PC-9 (cell line): Measurements from ENCODE around the gene C12orf57. TPM values are rescaled to one million over a fixed set of nuclear protein-coding genes. Genes with fewer than 3 reads are reported as not detected.

Experiments used
- BruUV-seq: library from RNA; stranded (reverse); fragments of 400-500 nt; replicated peaks from 2 replicates; lab custom pipeline; 2021; lab: Mats Ljungman, UMichigan
- CTCF ChIA-PET: fragments of 300-600 bp; sonication (Branson Sonifier 250); formaldehyde crosslinking; loops from one replicate; lab custom pipeline; 2022; ENCODE audit warnings: antibody characterized with exemption; lab: Charles Lee
- POLR2A ChIA-PET: fragments of 300-600 bp; sonication (Branson Sonifier 250); formaldehyde crosslinking; loops from one replicate; lab custom pipeline; 2022; ENCODE audit warnings: antibody characterized with exemption; ENCODE audit not compliant: unreplicated experiment; lab: Charles Lee
- DNase-seq, 2 experiments: peaks; one replicate each; pipeline versions ENCODE4 v3.0.0 to v3.0.0-alpha.2; 2015 to 2022; ENCODE audit warnings: mixed read lengths in 1 of 2
- H2AFZ ChIP-seq: fragments of 200-600 bp; sonication (generic); 2 replicates; pipeline ENCODE4 v1.8.1; 2017; ENCODE audit warnings: antibody characterized with exemption
- H3F3A ChIP-seq: fragments of 200-600 bp; sonication (generic); 2 replicates; pipeline ENCODE4 v1.8.1; 2017; ENCODE audit warnings: antibody characterized with exemption, mild to moderate bottlenecking, low read depth; ENCODE audit not compliant: insufficient read depth
- H3K27ac ChIP-seq: fragments of 200-600 bp; sonication (generic); 2 replicates; pipeline ENCODE4 v1.6.1; 2016; ENCODE audit warnings: mixed run types
- H3K27me3 ChIP-seq: fragments of 200-600 bp; sonication (generic); 2 replicates; pipeline ENCODE4 v1.6.1; 2016; ENCODE audit warnings: low read depth, mixed run types; ENCODE audit not compliant: insufficient read depth
- H3K36me3 ChIP-seq: fragments of 200-600 bp; sonication (generic); 2 replicates; pipeline ENCODE4 v1.6.1; 2016; ENCODE audit warnings: low read depth, mixed run types
- H3K4me1 ChIP-seq: fragments of 200-600 bp; sonication (generic); replicated peaks from 2 replicates; pipeline ENCODE4 v1.6.1; 2016; ENCODE audit warnings: mixed run types; ENCODE audit not compliant: insufficient read depth
- H3K4me2 ChIP-seq: fragments of 200-600 bp; sonication (generic); 2 replicates; pipeline ENCODE4 v1.6.1; 2017; ENCODE audit warnings: mixed run types
- H3K4me3 ChIP-seq: fragments of 200-600 bp; sonication (generic); 2 replicates; pipeline ENCODE4 v1.6.1; 2016; ENCODE audit warnings: mixed run types
- H3K79me2 ChIP-seq: fragments of 200-600 bp; sonication (generic); 2 replicates; pipeline ENCODE4 v1.6.1; 2017; ENCODE audit warnings: low read depth, mixed run types
- H3K9me2 ChIP-seq: fragments of 200-600 bp; sonication (generic); 2 replicates; pipeline ENCODE4 v1.8.1; 2017; ENCODE audit warnings: mild to moderate bottlenecking; ENCODE audit not compliant: insufficient read depth
- H3K9me3 ChIP-seq: fragments of 200-600 bp; sonication (generic); 2 replicates; pipeline ENCODE4 v1.8.1; 2016; ENCODE audit warnings: low read depth; ENCODE audit not compliant: insufficient read depth
- H4K20me1 ChIP-seq: fragments of 200-600 bp; sonication (generic); 2 replicates; pipeline ENCODE4 v1.8.1; 2017; ENCODE audit not compliant: insufficient read depth
- CTCF ChIP-seq: fragments of 200-600 bp; sonication (generic); conservative IDR thresholded peaks from 2 replicates; pipeline ENCODE4 v1.6.1; 2017; ENCODE audit warnings: mixed run types, antibody characterized with exemption, mild to moderate bottlenecking, moderate library complexity
- EZH2 ChIP-seq: fragments of 200-600 bp; sonication (generic); IDR thresholded peaks from 2 replicates; pipeline ENCODE4 v1.8.0; 2017; ENCODE audit warnings: antibody characterized with exemption, low read depth
- intact Hi-C: fragments of 100-400 bp; cut with micrococcal nuclease; formaldehyde crosslinking; loops from one replicate; pipeline ENCODE4 v1.10.0; 2022; ENCODE audit not compliant: unreplicated experiment
- total RNA-seq: library from RNA; stranded (reverse); gene quantifications from 2 replicates; pipeline ENCODE4 v1.2.3, GENCODE V29; 2021

The C12orf57 gene
- total RNA-seq, 1 experiment from 2014 or later, result 198 TPM

- ChIA-PET CTCF (no interaction called here), POLR2A (no interaction called here)
- no peak overlapping the region for H2AFZ ChIP-seq
Measured at GRCh38 chr12:6954316-6955107, 10.7 kb downstream of the C12orf57 start.

GRCh38 chr12:6955108-6956020, 11.5 kb downstream of the C12orf57 start:
- Histone ChIP-seq H2AFZ (no peak overlapping the region), H3F3A (peaks cover 2% of the 10 kb centered on the region; the same call in 1 of the 2 replicates), H3K36me3 (no peaks in the 10 kb centered on the region), H3K27ac (no peak overlapping the region), H3K9me2 (no peaks in the 10 kb centered on the region), H3K9me3 (no peaks in the 10 kb centered on the region), H3K4me3 (no peak overlapping the region), H3K4me1 (peaks cover 6% of the 10 kb centered on the region), H3K27me3 (no peaks in the 10 kb centered on the region), H3K4me2 (no peak overlapping the region), H4K20me1 (no peaks in the 10 kb centered on the region), H3K79me2 (no peaks in the 10 kb centered on the region)
- no peak for TF ChIP-seq EZH2
- TF ChIP-seq CTCF, result no peak
- CTCF ChIA-PET, result no interaction called here
- intact Hi-C loops, result no loop called here
- BruUV-seq, result no TSS peak
- POLR2A ChIA-PET, result no interaction called here
- no peak for DNase-seq

More at GRCh38 chr12:6954316-6955107, 10.7 kb downstream of the C12orf57 start:
- Histone ChIP-seq H3K9me2 (no peaks in the 10 kb centered on the region), H3K27me3 (no peaks in the 10 kb centered on the region), H3K9me3 (no peaks in the 10 kb centered on the region), H4K20me1 (no peaks in the 10 kb centered on the region), H3K4me2 (no peak overlapping the region), H3K4me3 (no peak overlapping the region), H3K79me2 (no peaks in the 10 kb centered on the region), H3K4me1 (no peaks in the 10 kb centered on the region), H3K27ac (no peak overlapping the region), H3F3A (no peaks in the 10 kb centered on the region), H3K36me3 (no peaks in the 10 kb centered on the region)
- TF ChIP-seq EZH2, result no peak
- BruUV-seq, result no TSS peak
- intact Hi-C loops, result no loop called here
- DNase-seq, result no peak

- H3K27ac ChIP-seq, result no peak overlapping the region
- H2AFZ ChIP-seq, result no peak overlapping the region
- ChIA-PET CTCF (no interaction called here), POLR2A (no interaction called here)
- no peaks in the 10 kb centered on the region for H4K20me1 ChIP-seq
- no peak overlapping the region for H3K4me2 ChIP-seq
- no peak for TF ChIP-seq EZH2
- no peak for TF ChIP-seq CTCF
- DNase-seq, result no peak
- H3K4me1 ChIP-seq, result peaks cover 14% of the 10 kb centered on the region
- BruUV-seq, result no TSS peak
- no peaks in the 10 kb centered on the region for H3K36me3 ChIP-seq
- no peaks in the 10 kb centered on the region for H3K9me3 ChIP-seq
- H3K4me3 ChIP-seq, result no peak overlapping the region
- no peaks in the 10 kb centered on the region for H3K27me3 ChIP-seq
- H3K79me2 ChIP-seq, result no peaks in the 10 kb centered on the region
- H3K9me2 ChIP-seq, result no peaks in the 10 kb centered on the region
- intact Hi-C loops, result no loop called here
- peaks cover 11% of the 10 kb centered on the region; the same call in 1 of the 2 replicates for H3F3A ChIP-seq
Measured at GRCh38 chr12:6956021-6956727, 12.4 kb downstream of the C12orf57 start.
